SH-SY5Y (cell line): Measurements from ENCODE around the gene ONECUT3.

Experiments
- GATA2 ChIP-seq: IDR thresholded peaks from 2 replicates; pipeline ENCODE4 v1.6.1; 2011; ENCODE audit warnings: mild to moderate bottlenecking, low read depth, low read length
- GATA3 ChIP-seq: IDR thresholded peaks from 2 replicates; pipeline ENCODE4 v1.6.1; 2011; ENCODE audit warnings: low read depth, mild to moderate bottlenecking, low read length, moderate library complexity

DNA sequence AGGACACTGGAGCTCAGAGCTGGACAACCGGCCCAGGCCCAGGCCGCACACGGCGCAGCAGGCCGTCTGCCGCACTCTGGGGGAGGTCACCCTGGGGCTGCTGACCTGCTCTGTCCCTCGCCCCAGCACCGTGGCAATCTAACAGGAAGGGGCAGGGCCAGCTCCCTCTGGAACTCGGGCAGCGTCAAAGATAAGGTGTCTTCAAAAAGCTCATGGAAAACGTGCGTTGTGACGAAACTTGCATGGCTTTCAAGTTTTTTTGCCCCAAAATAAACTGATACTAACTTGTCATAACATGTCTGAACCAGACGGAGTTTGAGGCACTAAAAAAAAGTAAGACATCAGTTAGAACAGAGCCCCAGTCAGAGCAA, 70.9 kb downstream of the ONECUT3 start:
- TF ChIP-seq GATA2 (no peak), GATA3 (no peak)
